Measurements from ENCODE around the gene FYB1. TPM values are rescaled to one million over a fixed set of nuclear protein-coding genes. Genes with fewer than 3 reads are reported as not detected.
"Not testable (repeated sequence)": the region's sequence is repeated elsewhere in the genome, so short reads cannot be mapped to it uniquely, and the experiment has no call there.

FYB1 gene
- total RNA-seq, 1 experiment from 2014 or later, result not detected

GRCh38 chr5:39187831-39188731, 31.3 kb downstream of the FYB1 start:
- DNase-seq (ENCODE audit: low spot score), result no peak

GRCh38 chr5:39186722-39187539, 32.4 kb downstream of the FYB1 start:
- DNase-seq (ENCODE audit: low spot score), result no peak

- DNase-seq (ENCODE audit: low spot score), result no peak
These were observed 33.1 kb downstream of the FYB1 start for GRCh38 chr5:39186289-39186688.

GRCh38 chr5:39185761-39186160, 33.6 kb downstream of the FYB1 start:
- DNase-seq (ENCODE audit: low spot score), result no peak

GRCh38 chr5:39179561-39179960, 39.8 kb downstream of the FYB1 start:
- not testable (repeated sequence) for DNase-seq (ENCODE audit: low spot score)

- no peak for DNase-seq (ENCODE audit: low spot score)
These were observed 40.5 kb downstream of the FYB1 start for GRCh38 chr5:39178861-39179260.

- no peak for DNase-seq (ENCODE audit: low spot score)
These were observed 41.2 kb downstream of the FYB1 start for GRCh38 chr5:39178171-39178570.

- no peak for DNase-seq (ENCODE audit: low spot score)
These were observed 41.8 kb downstream of the FYB1 start for GRCh38 chr5:39177631-39177964.

- no peak for DNase-seq (ENCODE audit: low spot score)
These were observed 42.4 kb downstream of the FYB1 start for GRCh38 chr5:39176759-39177630.

GRCh38 chr5:39175273-39175955, 43.9 kb downstream of the FYB1 start:
- DNase-seq (ENCODE audit: low spot score), result no peak

- DNase-seq (ENCODE audit: low spot score), result no peak
These were observed 46.3 kb downstream of the FYB1 start for GRCh38 chr5:39173069-39173468.

GRCh38 chr5:39172593-39172992, 46.8 kb downstream of the FYB1 start:
- DNase-seq (ENCODE audit: low spot score), result no peak

- no peak for DNase-seq (ENCODE audit: low spot score)
These were observed 47.7 kb downstream of the FYB1 start for GRCh38 chr5:39171647-39172046.

- DNase-seq (ENCODE audit: low spot score), result no peak
These were observed 50.3 kb downstream of the FYB1 start for GRCh38 chr5:39169081-39169480.

- DNase-seq (ENCODE audit: low spot score), result no peak
These were observed 51.4 kb downstream of the FYB1 start for GRCh38 chr5:39167972-39168342.

- DNase-seq (ENCODE audit: low spot score), result no peak
These were observed 52.0 kb downstream of the FYB1 start for GRCh38 chr5:39167141-39167971.

GRCh38 chr5:39164529-39165402, 54.6 kb downstream of the FYB1 start:
- DNase-seq (ENCODE audit: low spot score), result peak; percentile 16

GRCh38 chr5:39164016-39164415, 55.3 kb downstream of the FYB1 start:
- DNase-seq (ENCODE audit: low spot score), result no peak

- DNase-seq (ENCODE audit: low spot score), result no peak
These were observed 57.8 kb downstream of the FYB1 start for GRCh38 chr5:39161578-39161977.
